NCI-H526 treated with DMSO at 0.1 percent for 48 hours (cell line): ENCODE data around the gene KCTD2.

ENCODE experiments used
- DNase-seq: peaks from one replicate; lab custom pipeline; 2025; lab: John Stamatoyannopoulos, UW

Gene KCTD2

GRCh38 chr17:75077496-75078283 is 30.7 kb downstream of the KCTD2 start:
- no peak for DNase-seq

GRCh38 chr17:75078284-75079022 is 31.4 kb downstream of the KCTD2 start:
- no peak for DNase-seq

GRCh38 chr17:75079023-75079373 is 32.0 kb downstream of the KCTD2 start:
- DNase-seq, result no peak

- DNase-seq, result no peak
Observed at GRCh38 chr17:75081611-75082540, 34.9 kb downstream of the KCTD2 start.

- DNase-seq, result no peak
Observed at GRCh38 chr17:75082683-75083082, 35.7 kb downstream of the KCTD2 start.

GRCh38 chr17:75084039-75084660 is 37.1 kb downstream of the KCTD2 start:
- no peak for DNase-seq

GRCh38 chr17:75086496-75087181 is 39.6 kb downstream of the KCTD2 start:
- no peak for DNase-seq

GRCh38 chr17:75087182-75087557 is 40.1 kb downstream of the KCTD2 start:
- DNase-seq, result no peak

GRCh38 chr17:75087558-75088453 is 40.8 kb downstream of the KCTD2 start, which contains the start of gene SLC16A5:
Gene SLC16A5 (plus strand): TSS chr17:75087954. CDS start chr17:75093637, 5,683 bp downstream.
- no peak for DNase-seq

GRCh38 chr17:75088465-75089417 is 41.7 kb downstream of the KCTD2 start:
- DNase-seq, result no peak

- no peak for DNase-seq
Observed at GRCh38 chr17:75090871-75091854, 44.1 kb downstream of the KCTD2 start.

GRCh38 chr17:75091855-75092327 is 44.9 kb downstream of the KCTD2 start:
- DNase-seq, result no peak

- no peak for DNase-seq
Observed at GRCh38 chr17:75093548-75094158, 46.6 kb downstream of the KCTD2 start.

GRCh38 chr17:75094871-75095399 is 47.9 kb downstream of the KCTD2 start:
- no peak for DNase-seq

- DNase-seq, result no peak
Observed at GRCh38 chr17:75096082-75096625, 49.1 kb downstream of the KCTD2 start.

GRCh38 chr17:75097865-75098264 is 50.8 kb downstream of the KCTD2 start:
- DNase-seq, result no peak

GRCh38 chr17:75098861-75099260 is 51.8 kb downstream of the KCTD2 start:
- no peak for DNase-seq
